ENCODE data around the gene ITPRID1.
"Not testable (repeated sequence)": the region's sequence is repeated elsewhere in the genome, so short reads cannot be mapped to it uniquely, and the experiment has no call there.

ITPRID1 gene

DNA sequence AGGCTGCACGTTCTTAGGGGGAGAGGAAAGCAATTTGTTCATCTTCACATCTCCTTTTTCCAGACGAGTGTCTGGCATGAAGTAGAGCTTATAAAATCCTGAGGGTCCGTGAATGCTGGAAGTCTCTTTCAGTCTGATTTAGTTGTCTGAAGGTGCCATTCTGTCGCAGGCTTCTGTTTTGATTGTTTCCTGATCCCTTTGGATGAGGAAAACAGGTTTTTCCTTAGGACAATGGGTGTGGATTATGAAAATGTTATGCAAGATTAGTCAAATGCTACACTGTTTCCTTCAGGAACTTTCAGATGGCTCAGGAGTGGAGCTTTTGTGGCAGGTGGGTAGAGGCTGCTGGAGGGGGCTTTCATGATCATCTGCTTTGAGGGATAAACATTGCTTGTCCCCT is at the start of gene ITPRID1:
Gene ITPRID1, plus strand, starts transcription at position 301 of the 400 bp plus-strand sequence. CDS start 38,935 bp downstream, outside the sequence.
- DNase-seq (ENCODE audit: low read depth): no peak

DNA sequence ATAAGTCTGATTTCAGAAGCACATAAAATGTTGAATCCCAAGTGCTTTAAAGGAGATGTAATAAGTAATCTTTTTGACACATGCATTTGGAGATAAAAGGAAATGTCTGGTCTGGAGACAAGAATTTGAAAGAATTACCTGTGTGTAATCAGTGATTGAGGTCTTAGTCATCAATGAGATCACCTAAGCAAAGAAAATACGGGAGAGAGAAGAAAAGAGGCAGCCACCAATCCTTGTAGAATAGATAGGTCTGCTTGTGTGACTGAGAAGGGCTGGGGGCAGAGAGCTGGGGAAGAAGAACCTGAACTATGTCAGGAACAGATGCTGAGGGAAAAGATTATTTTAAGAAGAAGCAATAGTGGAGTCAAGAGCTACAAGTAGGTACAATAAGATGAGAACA is 49.3 kb upstream of the ITPRID1 start:
- no peak for DNase-seq (ENCODE audit: low read depth)

DNA sequence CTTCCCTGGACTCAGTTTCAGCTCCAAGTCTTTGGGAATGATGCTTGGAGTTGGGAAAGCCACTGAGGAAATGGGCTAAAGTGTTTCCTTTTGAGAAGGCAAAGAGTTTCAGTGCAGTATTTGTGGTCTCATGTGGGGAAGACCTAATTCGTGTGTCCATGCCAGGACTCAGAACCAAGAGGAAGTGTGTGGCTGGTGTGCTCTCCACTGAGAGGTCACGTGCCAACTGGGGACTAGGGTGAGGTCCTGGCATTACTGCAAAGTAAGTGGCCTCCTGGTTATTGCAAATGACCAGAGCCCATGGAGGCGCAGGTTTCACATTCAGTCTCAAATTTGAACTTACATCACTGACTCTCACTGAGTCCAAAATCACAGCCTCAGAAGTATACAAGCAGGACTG is 48.6 kb upstream of the ITPRID1 start:
- DNase-seq (ENCODE audit: low read depth): no peak

DNA sequence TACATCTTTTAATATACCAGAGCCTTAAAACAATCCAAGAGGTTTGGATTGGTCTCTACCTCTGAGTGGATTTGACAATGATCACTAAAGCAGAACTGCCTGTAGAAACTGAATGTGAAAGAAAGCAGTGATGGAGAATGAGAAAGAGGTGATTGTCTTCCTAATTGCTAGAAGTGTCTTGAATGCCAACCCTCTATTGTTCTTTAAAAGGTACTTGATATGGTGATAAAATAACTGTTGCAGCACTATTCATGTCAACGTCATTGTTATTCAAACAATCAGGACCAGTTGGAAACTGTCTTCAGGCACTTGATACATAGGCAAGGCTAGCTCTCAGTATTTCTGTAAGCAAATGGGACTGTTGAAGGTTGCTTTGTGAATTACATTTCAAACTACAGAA is 47.9 kb upstream of the ITPRID1 start:
- DNase-seq (ENCODE audit: low read depth): no peak

DNA sequence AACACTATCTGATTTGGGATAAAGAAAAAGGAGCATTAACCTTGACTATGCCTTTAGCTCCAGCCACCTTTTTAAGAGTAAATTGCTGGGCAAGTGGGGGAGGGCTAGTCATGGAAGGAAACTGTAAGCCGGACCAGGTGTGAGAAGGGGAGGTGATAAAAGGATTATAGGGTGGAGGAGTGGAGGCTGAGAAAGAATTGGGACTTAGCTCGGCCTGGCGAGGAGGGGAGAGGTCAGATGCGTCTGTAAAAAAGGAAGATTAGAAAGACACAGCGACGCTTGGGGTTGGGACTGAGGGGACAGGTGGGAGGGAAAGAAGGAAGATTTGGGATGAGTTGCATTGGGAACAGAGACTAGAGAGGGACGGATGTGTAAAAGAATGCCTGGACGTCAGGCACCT is 43.0 kb upstream of the ITPRID1 start:
- DNase-seq (ENCODE audit: low read depth): not testable (repeated sequence)

DNA sequence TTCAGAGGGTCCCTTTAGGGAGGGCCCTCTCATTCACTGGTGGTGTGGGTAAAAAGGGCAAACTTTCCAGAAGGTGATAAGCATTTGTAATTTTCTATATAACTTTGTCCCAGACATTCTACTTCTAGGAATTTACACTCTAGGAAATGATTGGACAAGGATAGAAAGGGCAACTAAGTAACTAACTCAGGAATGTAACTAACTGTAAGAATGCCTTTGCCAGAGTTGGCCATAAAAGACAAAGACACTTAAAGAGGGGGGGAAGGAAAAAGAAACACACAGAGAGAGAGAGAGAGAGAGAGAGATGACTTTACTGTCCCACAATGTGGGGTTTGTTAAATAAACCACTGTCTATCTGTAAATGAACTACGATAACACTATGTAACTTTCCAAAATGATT is 38.5 kb upstream of the ITPRID1 start:
- DNase-seq (ENCODE audit: low read depth): no peak

DNA sequence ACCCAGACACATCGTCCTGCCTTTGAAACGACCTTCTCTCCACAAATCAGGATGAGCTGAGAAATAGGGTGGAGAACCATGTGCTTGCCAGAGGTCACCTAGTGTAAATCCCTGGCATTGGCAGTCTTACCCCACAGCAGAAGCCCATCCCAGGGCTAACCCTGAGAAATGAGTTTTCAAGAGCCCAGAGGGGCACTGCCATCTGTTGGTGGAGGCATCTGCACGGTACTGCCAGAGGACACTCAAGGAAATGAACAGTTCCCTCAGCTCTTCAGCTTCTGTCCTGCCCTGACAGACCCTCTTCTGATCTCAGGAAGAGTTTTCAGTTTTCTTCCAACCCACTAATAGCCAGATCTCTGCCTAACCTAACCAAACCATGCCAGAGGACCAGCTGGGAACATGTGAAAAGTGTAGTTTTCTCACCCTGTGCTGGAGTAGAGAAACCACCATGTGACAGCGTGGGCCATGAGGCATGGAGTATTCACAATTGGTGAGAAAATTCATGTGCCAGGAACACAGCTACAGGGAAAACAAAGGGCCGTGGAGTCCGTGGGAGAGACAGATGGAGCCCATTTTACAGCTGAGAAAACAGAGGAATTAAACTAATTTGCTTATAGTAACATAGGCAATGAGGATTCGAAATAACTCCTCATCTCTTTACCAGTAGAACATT is 37.7 kb upstream of the ITPRID1 start:
- no peak for DNase-seq (ENCODE audit: low read depth)

DNA sequence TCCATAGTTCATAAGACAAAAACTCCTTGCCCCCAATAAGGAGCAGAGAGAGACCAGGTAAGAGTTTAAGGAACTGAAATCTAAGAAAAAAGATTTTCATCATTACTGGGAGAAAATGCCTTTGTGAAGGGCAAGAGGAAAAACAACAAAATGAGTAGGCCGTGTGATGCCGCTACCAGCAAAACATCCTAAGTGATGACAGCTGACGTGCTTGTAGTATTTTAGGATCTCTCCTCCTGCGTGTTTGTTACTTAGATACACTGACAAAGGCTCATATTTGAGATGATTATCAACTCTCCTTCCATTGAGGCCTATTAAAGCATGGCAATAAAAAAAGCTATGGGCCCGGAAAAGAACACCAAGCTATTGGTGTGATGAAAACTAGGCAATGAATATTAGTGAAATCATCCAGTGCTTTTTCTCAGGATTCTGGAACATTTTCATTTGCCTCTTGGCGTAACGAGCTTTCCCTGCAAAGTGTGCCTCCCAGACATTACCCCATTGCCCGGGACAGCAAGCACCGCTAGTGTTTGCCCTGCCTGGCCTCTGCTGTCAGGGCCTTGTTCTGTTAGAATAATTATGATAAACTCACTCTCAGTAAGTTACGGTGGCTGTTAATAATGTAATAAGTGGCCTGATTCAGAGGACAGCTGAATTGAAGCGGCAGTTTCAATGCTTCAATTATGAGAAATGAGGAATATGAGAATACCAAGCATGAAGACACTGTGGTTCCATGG is 36.8 kb upstream of the ITPRID1 start:
- DNase-seq (ENCODE audit: low read depth): no peak

DNA sequence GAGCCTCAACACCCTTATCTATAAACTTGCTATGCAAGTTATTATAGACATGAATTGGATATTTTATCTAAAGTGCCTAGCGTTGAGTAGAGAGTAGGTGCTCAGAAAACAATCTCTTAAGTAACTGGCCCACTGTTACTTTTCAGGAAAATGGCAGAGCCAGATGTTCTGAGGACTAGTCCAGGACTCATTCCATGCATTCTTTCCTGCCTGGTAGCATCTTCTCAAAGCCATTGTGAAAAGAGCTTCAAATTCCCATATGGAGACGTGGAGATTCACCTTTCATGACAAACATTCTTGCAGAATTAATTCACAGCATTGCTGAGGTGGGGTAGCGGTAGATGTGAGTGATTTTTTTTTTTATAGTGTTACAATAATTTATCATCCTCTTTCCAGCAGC is 35.9 kb upstream of the ITPRID1 start:
- no peak for DNase-seq (ENCODE audit: low read depth)

DNA sequence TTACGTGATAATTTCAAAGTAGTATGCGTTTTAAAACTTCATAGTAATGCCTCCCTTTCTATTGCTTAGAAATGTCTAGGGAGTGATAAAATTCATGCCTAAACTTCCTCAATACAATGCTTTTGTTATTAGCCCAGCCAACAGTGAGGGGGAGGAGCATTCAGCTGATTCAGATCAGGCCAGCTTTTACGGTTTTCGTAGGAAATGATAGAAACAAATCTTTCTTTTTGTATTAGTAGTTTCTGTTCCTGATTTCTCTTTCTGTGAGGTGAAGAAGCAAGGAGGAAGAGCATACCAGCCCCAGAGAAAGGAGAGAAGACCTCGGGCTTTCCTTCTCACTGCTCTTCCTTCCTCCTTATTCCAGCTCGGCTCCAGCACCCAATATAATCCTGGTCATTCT is 35.2 kb upstream of the ITPRID1 start:
- no peak for DNase-seq (ENCODE audit: low read depth)

DNA sequence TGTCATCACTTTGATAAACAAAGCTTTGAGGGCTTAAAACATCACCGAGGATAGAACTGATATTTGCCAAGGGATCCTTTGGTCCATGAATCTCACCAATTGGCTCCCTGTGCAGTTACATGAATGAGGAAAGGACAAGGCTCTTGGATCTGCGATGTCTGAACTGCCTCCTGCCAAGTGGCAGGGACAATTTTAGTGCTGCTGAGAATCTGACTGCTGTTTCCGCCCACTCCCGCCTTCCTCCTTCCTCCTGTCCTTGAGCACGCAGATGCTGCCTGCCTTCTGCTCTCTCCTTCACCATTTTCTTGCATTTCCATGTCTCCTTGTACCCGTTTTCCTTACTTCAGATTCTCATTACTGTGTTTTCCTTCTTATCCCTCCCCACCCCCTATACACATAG is 26.8 kb upstream of the ITPRID1 start:
- no peak for DNase-seq (ENCODE audit: low read depth)

DNA sequence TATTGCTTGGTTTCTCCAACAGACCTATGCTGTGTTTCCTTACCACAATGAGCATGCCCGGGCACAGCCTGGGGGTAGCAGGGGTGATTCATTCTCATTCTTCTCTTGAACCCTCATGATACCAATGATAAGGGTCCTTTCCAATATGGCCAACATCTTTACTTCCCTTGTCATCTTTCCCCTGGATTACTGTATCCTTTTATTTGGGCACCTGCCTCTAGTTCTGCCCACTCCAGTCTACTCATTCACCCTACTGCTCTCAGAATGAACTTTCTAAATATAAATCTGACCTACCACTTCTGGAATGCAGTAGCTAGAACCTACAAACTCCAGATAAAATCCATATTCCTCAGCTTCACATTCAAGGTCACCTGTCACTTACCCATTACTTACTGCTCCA is 26.4 kb upstream of the ITPRID1 start:
- no peak for DNase-seq (ENCODE audit: low read depth)

DNA sequence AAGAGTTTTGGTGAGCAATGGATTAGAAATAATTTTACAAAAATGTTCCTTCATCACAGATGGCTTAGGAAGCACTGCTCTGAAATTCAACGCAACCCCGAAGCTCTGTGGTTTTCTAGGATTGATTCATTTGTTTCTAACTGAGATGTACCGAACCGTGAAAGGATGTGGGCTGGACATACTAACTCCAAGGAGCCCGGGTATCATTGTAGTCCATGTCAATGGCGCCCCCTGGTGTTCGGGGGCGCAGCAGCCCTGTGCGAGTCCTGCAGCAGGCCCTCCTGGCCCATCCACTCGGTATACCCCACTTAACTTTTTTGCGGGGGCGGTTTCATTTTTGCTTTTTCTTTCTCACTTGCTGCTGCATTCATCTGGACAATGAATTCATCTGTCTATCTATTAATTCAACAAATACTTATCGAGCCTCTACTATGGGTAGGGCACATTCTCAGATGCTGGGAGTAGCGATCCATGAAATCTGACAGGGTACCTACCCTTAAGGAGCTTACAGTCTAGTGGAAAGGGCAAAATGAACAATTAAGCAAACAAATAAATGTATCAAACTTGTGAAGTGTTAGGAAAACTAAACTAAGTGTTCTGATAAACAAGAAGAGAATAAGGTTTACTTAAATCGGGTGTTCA is 25.2 kb upstream of the ITPRID1 start:
- DNase-seq (ENCODE audit: low read depth): no peak

DNA sequence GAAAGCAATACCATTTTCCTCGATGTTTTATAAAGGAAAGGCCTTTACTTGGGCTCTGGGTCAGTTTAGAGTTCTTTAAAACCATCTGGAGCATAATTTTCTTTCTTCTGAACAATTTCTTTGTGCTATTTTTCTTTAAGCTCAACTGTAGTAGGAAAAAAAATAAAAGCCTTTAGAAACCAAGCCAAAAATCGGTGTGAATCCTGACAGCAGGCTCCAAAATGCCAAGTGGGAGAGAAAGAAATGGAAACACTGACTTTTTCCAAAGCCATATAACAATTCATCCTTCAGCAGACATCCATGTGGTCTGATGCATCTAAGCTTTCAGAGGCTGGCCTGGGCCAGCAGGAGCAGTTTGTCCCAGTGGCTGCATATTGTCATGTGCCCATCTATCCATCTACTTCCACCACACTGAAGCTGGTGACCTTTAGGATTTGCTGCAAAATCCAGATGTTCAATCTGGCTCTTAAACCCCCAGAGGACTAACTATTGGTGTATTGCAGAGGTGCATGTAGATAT is 23.0 kb upstream of the ITPRID1 start:
- DNase-seq (ENCODE audit: low read depth): no peak

DNA sequence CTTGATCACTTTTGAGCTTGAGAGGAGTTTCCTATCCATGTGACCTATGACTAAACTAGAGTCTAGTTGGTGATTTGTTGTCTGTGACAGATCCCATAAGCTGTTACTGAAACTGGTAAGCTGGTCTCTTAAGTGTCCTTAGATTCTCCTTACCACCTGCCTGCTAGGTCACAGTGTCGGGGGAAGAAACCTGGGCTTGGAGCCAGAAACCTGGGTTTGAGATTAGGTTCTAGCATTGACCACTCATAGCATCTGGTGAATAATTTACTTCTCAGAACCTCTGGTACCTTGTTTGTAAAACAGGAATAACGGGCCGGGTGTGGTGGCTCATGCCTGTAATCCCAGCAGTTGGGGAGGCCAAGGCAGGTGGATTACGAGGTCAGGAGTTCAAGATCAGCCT is 21.8 kb upstream of the ITPRID1 start:
- no peak for DNase-seq (ENCODE audit: low read depth)

DNA sequence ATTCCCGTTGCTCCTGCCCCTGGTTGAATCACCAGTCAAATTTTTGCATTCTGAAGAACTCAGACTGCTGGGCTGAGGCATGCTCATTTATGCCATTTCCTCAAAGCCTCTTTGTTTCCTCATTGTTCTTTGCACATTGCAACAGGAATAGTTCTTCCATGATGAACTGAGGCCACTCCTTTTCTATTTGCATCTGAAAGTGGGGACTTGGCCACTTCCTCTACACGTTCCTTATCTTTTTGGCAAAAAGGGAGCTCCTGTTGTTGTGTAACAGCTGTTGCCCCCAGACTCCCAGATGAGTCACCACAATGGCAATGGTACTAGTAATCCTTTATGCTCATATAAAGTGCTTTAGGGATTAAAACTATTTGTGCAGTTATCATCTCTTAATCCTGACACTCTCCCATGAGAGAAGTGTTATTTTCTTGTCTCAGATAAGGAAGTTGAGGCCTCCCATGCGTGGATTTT is 20.1 kb upstream of the ITPRID1 start:
- DNase-seq (ENCODE audit: low read depth): no peak

DNA sequence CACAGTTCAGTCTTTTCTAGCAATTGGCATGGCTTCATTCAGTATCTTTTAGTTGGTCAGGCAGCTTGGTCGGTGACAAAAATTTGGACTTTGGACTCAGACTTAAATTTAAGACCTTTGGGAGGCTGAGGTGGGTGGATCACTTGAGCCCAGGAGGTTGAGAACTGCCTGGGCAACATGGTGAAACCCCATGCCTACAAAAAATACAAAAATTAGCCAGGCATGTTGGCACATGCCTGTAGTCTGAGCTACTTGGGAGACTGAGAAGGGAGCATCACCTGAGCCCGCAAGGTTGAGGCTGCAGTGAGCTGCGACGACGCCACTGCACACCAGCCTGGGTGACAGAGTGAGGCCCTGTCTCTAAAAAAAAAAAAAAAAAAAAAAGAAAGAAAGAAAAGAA is 19.5 kb upstream of the ITPRID1 start:
- DNase-seq (ENCODE audit: low read depth): no peak

DNA sequence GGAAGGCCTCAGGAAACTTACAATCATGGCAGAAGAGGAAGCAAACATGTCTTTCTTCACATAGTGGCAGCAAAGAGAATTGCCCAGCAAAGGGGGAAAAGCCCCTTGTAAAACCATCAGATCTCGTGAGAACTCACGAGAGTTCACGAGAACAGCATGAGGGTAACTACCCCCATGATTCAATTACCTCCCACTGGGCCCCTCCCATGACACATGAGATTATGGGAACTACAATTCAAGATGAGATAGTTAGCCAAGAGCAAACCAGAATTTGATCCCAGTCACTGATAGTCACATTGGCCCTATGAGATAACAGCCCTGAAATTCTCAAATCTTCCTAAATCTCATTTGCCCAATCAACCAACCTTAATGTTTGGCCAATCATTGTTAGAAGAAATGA is 18.2 kb upstream of the ITPRID1 start:
- no peak for DNase-seq (ENCODE audit: low read depth)

DNA sequence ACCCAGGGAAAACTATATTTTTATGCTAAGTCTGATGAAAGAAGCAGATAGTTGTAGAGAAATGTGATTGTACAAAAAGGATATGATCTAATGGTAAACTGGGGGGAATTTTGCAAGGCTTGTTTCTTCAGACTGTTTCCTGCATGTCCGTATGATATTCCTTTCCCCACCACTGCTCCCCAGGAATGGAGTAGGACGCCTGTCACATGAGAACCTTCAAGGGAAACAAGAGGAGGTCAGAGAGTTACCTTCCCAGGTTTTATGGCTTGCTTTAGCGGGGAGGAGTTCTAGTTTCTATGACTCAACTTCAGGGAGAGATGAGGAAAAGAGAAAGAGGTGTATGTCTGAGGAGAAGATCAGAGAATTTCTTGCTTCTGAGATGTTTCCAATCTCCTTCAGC is 16.4 kb upstream of the ITPRID1 start:
- DNase-seq (ENCODE audit: low read depth): no peak

DNA sequence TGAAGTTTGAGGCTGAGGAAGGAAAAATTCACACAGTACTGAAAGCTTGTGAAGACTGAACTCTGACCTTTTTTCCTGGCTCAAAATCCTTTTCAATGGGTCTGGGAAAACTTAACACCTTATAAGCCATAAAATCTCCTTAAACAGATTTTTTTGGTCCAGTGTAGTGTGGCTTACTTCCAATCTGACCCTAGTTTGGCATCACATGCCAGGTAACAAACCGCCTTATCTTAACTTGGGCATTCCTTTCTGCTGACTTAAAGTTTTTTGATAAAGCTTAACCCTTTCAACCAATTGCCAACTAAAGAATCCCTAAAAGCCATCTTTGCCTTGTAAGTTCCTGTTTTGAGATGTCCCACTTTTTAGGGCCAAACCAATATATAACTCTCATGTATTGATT is 13.2 kb upstream of the ITPRID1 start:
- DNase-seq (ENCODE audit: low read depth): no peak

DNA sequence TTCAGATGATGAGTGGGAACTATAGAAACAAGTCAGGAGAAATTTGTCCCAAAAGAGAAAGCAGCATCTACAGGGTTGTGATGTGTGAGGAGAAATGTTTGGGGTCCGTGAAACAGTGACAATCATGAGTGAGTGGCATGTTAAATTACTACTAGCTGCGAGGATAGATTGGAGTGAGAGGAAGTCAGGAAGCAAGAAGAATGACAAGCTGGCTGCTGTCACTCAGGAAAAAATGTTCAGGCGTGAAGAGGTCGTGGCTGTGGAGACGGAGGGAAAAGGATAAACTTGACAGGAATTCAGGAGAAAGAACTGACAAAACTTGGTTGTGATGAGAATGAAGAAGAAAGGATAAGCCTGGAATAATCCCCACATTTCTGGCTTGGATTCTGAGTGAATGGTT is 5.1 kb upstream of the ITPRID1 start:
- no peak for DNase-seq (ENCODE audit: low read depth)

DNA sequence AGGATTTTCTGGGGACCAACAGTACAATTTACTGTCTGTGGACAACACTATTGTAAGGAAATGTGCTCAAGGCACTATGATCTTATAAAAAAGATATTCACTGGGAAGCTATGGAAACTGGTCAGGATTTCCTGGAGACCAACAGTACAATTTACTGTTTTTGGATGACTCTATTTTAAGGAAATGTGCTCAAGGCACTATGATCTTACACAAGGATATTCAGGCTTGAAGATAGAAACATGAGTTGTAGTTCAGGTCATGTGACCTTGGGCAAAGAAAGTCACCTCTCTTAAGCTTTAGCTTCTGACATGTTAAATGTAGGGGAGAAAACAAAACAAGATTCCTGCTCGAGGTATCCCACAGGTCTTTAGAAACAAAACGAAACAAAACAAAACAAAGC is 1.7 kb upstream of the ITPRID1 start:
- no peak for DNase-seq (ENCODE audit: low read depth)

All from T-helper 22 cell (primary cell).